Stimulated activated CD8-positive, alpha-beta memory T cell treated with anti-CD3 and anti-CD28 coated beads, Interleukin-4, amount 100 ng/mL, for 48 hours (primary cell): ENCODE results near the gene RPP38.

Experiments
- DNase-seq: peaks from one replicate; pipeline ENCODE4 v3.0.0-alpha.2; 2020

Gene RPP38

GRCh38 chr10:15113766-15114165 is 16.6 kb downstream of the RPP38 start:
- no peak for DNase-seq

GRCh38 chr10:15116225-15116624 is 19.1 kb downstream of the RPP38 start:
- DNase-seq, result no peak

- DNase-seq, result no peak
Measured at GRCh38 chr10:15118615-15119014, 21.5 kb downstream of the RPP38 start.

GRCh38 chr10:15120523-15120922 is 23.4 kb downstream of the RPP38 start:
- no peak for DNase-seq

GRCh38 chr10:15121707-15122106 is 24.6 kb downstream of the RPP38 start:
- DNase-seq, result no peak

GRCh38 chr10:15122477-15123030 is 25.4 kb downstream of the RPP38 start:
- no peak for DNase-seq

- DNase-seq, result no peak
Measured at GRCh38 chr10:15123749-15124184, 26.6 kb downstream of the RPP38 start.

GRCh38 chr10:15124190-15124589 is 27.0 kb downstream of the RPP38 start:
- no peak for DNase-seq

GRCh38 chr10:15124908-15125307 is 27.8 kb downstream of the RPP38 start:
- DNase-seq, result no peak

- no peak for DNase-seq
Measured at GRCh38 chr10:15131330-15131729, 34.2 kb downstream of the RPP38 start.

- DNase-seq, result no peak
Measured at GRCh38 chr10:15136129-15137035, 39.2 kb downstream of the RPP38 start.

GRCh38 chr10:15137036-15137359 is 39.8 kb downstream of the RPP38 start:
- no peak for DNase-seq

GRCh38 chr10:15137636-15138035 is 40.5 kb downstream of the RPP38 start:
- DNase-seq, result no peak

- no peak for DNase-seq
Measured at GRCh38 chr10:15140698-15141097, 43.5 kb downstream of the RPP38 start.

GRCh38 chr10:15141136-15142054 is 44.2 kb downstream of the RPP38 start:
- peak; percentile 48 for DNase-seq

- DNase-seq, result no peak
Measured at GRCh38 chr10:15144788-15145187, 47.6 kb downstream of the RPP38 start.

GRCh38 chr10:15146366-15146765 is 49.2 kb downstream of the RPP38 start:
- DNase-seq, result no peak

GRCh38 chr10:15147594-15148392 is 50.6 kb downstream of the RPP38 start:
- DNase-seq, result no peak

GRCh38 chr10:15149042-15149771 is 52.1 kb downstream of the RPP38 start:
- DNase-seq, result no peak

GRCh38 chr10:15150563-15150962 is 53.4 kb downstream of the RPP38 start:
- DNase-seq, result no peak

GRCh38 chr10:15152556-15152955 is 55.4 kb downstream of the RPP38 start:
- DNase-seq, result no peak
